HepG2 (cell line): ENCODE data around the gene SCARB2. TPM values are rescaled to one million over a fixed set of nuclear protein-coding genes. Genes with fewer than 3 reads are reported as not detected.
A peak's percentile ranks its signal among the peaks of the same experiment; 100 is the strongest.

Experiments
- ELF1 ChIP-seq: sonication (generic); formaldehyde crosslinking; IDR thresholded peaks from 2 replicates; pipeline ENCODE4 v1.4.0; 2020; ENCODE audit warnings: missing genetic modification reagents
- ELF3 ChIP-seq: IDR thresholded peaks from 2 replicates; pipeline ENCODE4 v1.6.1; 2016; ENCODE audit warnings: missing genetic modification reagents, missing compliant biosample characterization
- FOXA1 ChIP-seq, 2 experiments: fragments of 450-650 bp in 1 of 2; sonication (generic) in 1 of 2; formaldehyde crosslinking in 1 of 2; IDR thresholded peaks; 2 replicates each; pipeline versions ENCODE4 v1.4.0 to v1.6.1; 2016 to 2020; ENCODE audit warnings: missing genetic modification reagents in 1 of 2
- FOXJ3 ChIP-seq: sonication (generic); formaldehyde crosslinking; IDR thresholded peaks from 2 replicates; pipeline ENCODE4 v1.4.0; 2020; ENCODE audit warnings: missing genetic modification reagents, mild to moderate bottlenecking, borderline replicate concordance
- FOXK1 ChIP-seq: sonication (generic); formaldehyde crosslinking; IDR thresholded peaks from 2 replicates; pipeline ENCODE4 v1.4.0; 2020; ENCODE audit warnings: low read depth, missing genetic modification reagents, borderline replicate concordance
- HDAC1 ChIP-seq: sonication (generic); formaldehyde crosslinking; IDR thresholded peaks from 2 replicates; pipeline ENCODE4 v1.5.1; 2020; ENCODE audit warnings: mild to moderate bottlenecking, missing genetic modification reagents
- IRF2 ChIP-seq: IDR thresholded peaks from 2 replicates; pipeline ENCODE4 v1.6.1; 2018; ENCODE audit warnings: missing genetic modification reagents, missing compliant biosample characterization
- KDM6A ChIP-seq: IDR thresholded peaks from 2 replicates; pipeline ENCODE4 v1.6.1; 2016; ENCODE audit warnings: low read depth
- KLF12 ChIP-seq: sonication (generic); formaldehyde crosslinking; IDR thresholded peaks from 2 replicates; pipeline ENCODE4 v1.4.0; 2020; ENCODE audit warnings: missing genetic modification reagents, borderline replicate concordance
- NCOA5 ChIP-seq: sonication (generic); formaldehyde crosslinking; IDR thresholded peaks from 2 replicates; pipeline ENCODE4 v1.4.0; 2020; ENCODE audit warnings: missing genetic modification reagents
- NR2C2 ChIP-seq: sonication (generic); formaldehyde crosslinking; IDR thresholded peaks from 2 replicates; pipeline ENCODE4 v1.4.0; 2020; ENCODE audit warnings: missing genetic modification reagents, mild to moderate bottlenecking, moderate library complexity, borderline replicate concordance
- NR2F6 ChIP-seq, 2 experiments: IDR thresholded peaks; 2 replicates each; pipeline ENCODE4 v1.6.1; 2016; ENCODE audit warnings: antibody characterized with exemption in 1 of 2, mild to moderate bottlenecking in 1 of 2
- POLR2G ChIP-seq: fragments of 200-400 bp; formaldehyde crosslinking; IDR thresholded peaks from 2 replicates; pipeline ENCODE4 v1.6.1; 2018; ENCODE audit warnings: mild to moderate bottlenecking, low read depth, low read length, moderate library complexity
- SKI ChIP-seq: fragments of 450-650 bp; IDR thresholded peaks from one replicate; pipeline ENCODE4 v1.6.1; 2018; ENCODE audit warnings: mild to moderate bottlenecking; ENCODE audit not compliant: partially characterized antibody
- SRSF1 ChIP-seq: fragments of 200-400 bp; formaldehyde crosslinking; optimal IDR thresholded peaks from 2 replicates; pipeline ENCODE3; 2017; ENCODE audit warnings: mild to moderate bottlenecking, low read depth, low read length, moderate library complexity
- TBL1XR1 ChIP-seq: fragments of 150-350 bp; IDR thresholded peaks from 2 replicates; pipeline ENCODE4 v1.6.1; 2014; ENCODE audit warnings: borderline replicate concordance, low read length; ENCODE audit not compliant: partially characterized antibody
- TP53 ChIP-seq: sonication (generic); formaldehyde crosslinking; conservative IDR thresholded peaks from 2 replicates; pipeline ENCODE4 v1.4.0; 2020; ENCODE audit warnings: missing genetic modification reagents
- ZNF547 ChIP-seq: sonication (generic); formaldehyde crosslinking; IDR thresholded peaks from 2 replicates; pipeline ENCODE4 v1.5.1; 2020; ENCODE audit warnings: mild to moderate bottlenecking, missing genetic modification reagents
- ZNF614 ChIP-seq: IDR thresholded peaks from 2 replicates; pipeline ENCODE4 v1.6.1; 2018; ENCODE audit warnings: missing biosample characterization, missing genetic modification reagents, inconsistent platforms, borderline replicate concordance
- ZNF644 ChIP-seq: IDR thresholded peaks from 2 replicates; pipeline ENCODE4 v1.6.1; 2016; ENCODE audit warnings: low read depth
- polyA plus RNA-seq, 8 experiments: library from polyadenylated mRNA; depleted of rRNA in 3 of 8; stranded (reverse) in 7 of 8; unstranded in 1 of 8; fragments of >200 nt; fragmentation: Illumina TruSeq in 4 of 8; extraction: Trizol in 4 of 8; gene quantifications; 2 replicates each; pipeline versions ENCODE4 v1.2.1 to v1.2.3, GENCODE V29; 2011 to 2016; ENCODE audit warnings: low read depth in 4 of 8, missing spikeins in 1 of 8, mixed read lengths in 1 of 8; ENCODE audit not compliant: insufficient read depth in 1 of 8
- total RNA-seq, 5 experiments: library from RNA; depleted of rRNA; stranded (reverse); fragments of >200 nt; fragmentation: Illumina TruSeq; extraction: Trizol; gene quantifications; 2 replicates each; pipeline ENCODE4 v1.2.3, GENCODE V29; 2016; ENCODE audit warnings: low read depth in 1 of 5
- TF ChIP-seq, protein P1 (sequence below): sonication (generic); formaldehyde crosslinking; IDR thresholded peaks from 2 replicates; pipeline ENCODE4 v1.8.0; 2022; ENCODE audit warnings: missing genetic modification reagents, mild to moderate bottlenecking, moderate library complexity, borderline replicate concordance
- TF ChIP-seq, protein P2 (sequence below): sonication (generic); formaldehyde crosslinking; IDR thresholded peaks from 2 replicates; pipeline ENCODE4 v1.4.0; 2020; ENCODE audit warnings: mild to moderate bottlenecking, missing genetic modification reagents
- TF ChIP-seq, protein P3 (sequence below): sonication (generic); formaldehyde crosslinking; IDR thresholded peaks from 2 replicates; pipeline ENCODE4 v1.4.0; 2020; ENCODE audit warnings: missing genetic modification reagents
- TF ChIP-seq, protein P4 (sequence below): sonication (generic); formaldehyde crosslinking; IDR thresholded peaks from 2 replicates; pipeline ENCODE4 v1.9.0; 2022; ENCODE audit warnings: low read depth, missing genetic modification reagents

Gene SCARB2
- total and polyA plus RNA-seq, 2 of the 13 experiments (the other 11 are each of a cell fraction or from before 2014, with no cell fraction given) = 40.6 to 43.4 TPM

DNA sequence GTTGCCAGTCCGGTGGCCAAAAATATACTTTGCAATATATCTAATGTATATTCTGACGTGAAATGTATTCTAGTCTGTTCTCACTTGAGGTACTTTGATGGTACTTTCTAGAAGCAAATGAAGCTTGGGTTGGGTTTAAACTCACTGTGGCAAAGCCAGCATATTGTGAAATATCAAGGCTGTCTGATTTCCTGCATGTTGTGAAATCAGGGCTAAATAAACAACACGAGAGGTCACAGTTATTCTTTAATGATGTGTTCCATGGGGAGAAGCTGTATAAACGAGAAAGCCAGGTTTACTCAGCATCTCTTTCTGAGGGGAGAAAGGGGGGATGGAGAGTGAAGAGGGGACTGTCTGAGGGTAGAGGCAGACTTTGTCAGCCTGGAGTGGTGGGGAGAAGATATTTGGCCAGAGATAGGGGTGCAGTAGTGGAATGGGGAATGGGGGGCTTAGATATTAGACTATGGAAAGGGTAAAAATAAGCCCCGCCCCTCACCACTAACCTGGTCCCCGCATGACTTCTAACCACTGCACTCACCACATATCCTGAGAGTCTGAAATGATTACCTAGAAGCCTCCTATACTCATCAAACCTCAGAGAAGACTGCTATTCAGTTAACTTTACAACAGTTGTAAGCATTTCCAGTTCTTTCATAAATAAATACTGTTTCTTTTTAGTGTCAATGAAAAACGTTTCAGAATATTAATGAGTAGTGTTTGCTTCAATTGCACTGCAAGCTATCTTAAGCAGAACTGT, 5.9 kb upstream of the SCARB2 start (continued):
- peak; percentile 52; the same call in 1 of the 2 replicates for TF ChIP-seq ELF1 (CRISPR knock-in tag)
- TF ChIP-seq, protein P1, sequence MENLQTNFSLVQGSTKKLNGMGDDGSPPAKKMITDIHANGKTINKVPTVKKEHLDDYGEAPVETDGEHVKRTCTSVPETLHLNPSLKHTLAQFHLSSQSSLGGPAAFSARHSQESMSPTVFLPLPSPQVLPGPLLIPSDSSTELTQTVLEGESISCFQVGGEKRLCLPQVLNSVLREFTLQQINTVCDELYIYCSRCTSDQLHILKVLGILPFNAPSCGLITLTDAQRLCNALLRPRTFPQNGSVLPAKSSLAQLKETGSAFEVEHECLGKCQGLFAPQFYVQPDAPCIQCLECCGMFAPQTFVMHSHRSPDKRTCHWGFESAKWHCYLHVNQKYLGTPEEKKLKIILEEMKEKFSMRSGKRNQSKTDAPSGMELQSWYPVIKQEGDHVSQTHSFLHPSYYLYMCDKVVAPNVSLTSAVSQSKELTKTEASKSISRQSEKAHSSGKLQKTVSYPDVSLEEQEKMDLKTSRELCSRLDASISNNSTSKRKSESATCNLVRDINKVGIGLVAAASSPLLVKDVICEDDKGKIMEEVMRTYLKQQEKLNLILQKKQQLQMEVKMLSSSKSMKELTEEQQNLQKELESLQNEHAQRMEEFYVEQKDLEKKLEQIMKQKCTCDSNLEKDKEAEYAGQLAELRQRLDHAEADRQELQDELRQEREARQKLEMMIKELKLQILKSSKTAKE (CRISPR knock-in tag) = peak; percentile 45; the same call in 1 of the 2 replicates
- no peak for TF ChIP-seq FOXA1 (IDR thresholded peaks at IDR 0.05)
- TF ChIP-seq FOXA1 (CRISPR knock-in tag; IDR thresholded peaks at IDR 0.05) = peak; percentile 91
- TF ChIP-seq ZNF644 (CRISPR knock-in tag) = peak; percentile 64; the same call in 1 of the 2 replicates
- TF ChIP-seq ELF3 (CRISPR knock-in tag) = peak; percentile 97
- TF ChIP-seq, protein P2, sequence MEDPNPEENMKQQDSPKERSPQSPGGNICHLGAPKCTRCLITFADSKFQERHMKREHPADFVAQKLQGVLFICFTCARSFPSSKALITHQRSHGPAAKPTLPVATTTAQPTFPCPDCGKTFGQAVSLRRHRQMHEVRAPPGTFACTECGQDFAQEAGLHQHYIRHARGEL (CRISPR knock-in tag) = no peak
- no peak for TF ChIP-seq KLF12
- TF ChIP-seq SRSF1 = no peak
- peak; percentile 79; the same call in 1 of the 2 replicates for TF ChIP-seq FOXK1 (CRISPR knock-in tag)
- no peak for TF ChIP-seq TP53
- TF ChIP-seq NR2C2 (CRISPR knock-in tag) = peak; percentile 75; the same call in 1 of the 2 replicates
- peak; percentile 59; the same call in 1 of the 2 replicates for TF ChIP-seq FOXJ3 (CRISPR knock-in tag)
- TF ChIP-seq, protein P3, sequence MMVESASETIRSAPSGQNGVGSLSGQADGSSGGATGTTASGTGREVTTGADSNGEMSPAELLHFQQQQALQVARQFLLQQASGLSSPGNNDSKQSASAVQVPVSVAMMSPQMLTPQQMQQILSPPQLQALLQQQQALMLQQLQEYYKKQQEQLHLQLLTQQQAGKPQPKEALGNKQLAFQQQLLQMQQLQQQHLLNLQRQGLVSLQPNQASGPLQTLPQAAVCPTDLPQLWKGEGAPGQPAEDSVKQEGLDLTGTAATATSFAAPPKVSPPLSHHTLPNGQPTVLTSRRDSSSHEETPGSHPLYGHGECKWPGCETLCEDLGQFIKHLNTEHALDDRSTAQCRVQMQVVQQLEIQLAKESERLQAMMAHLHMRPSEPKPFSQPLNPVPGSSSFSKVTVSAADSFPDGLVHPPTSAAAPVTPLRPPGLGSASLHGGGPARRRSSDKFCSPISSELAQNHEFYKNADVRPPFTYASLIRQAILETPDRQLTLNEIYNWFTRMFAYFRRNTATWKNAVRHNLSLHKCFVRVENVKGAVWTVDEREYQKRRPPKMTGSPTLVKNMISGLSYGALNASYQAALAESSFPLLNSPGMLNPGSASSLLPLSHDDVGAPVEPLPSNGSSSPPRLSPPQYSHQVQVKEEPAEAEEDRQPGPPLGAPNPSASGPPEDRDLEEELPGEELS (CRISPR knock-in tag) = peak; percentile 49; the same call in 1 of the 2 replicates
- TF ChIP-seq IRF2 (CRISPR knock-in tag) = peak; percentile 28; the same call in 1 of the 2 replicates
- TF ChIP-seq TBL1XR1 = peak; percentile 59
- TF ChIP-seq SKI = peak; percentile 71
- TF ChIP-seq HDAC1 (CRISPR knock-in tag) = 0 out of 2 replicates have a peak, but pooled peaks have one; percentile 24
- TF ChIP-seq, protein P4, sequence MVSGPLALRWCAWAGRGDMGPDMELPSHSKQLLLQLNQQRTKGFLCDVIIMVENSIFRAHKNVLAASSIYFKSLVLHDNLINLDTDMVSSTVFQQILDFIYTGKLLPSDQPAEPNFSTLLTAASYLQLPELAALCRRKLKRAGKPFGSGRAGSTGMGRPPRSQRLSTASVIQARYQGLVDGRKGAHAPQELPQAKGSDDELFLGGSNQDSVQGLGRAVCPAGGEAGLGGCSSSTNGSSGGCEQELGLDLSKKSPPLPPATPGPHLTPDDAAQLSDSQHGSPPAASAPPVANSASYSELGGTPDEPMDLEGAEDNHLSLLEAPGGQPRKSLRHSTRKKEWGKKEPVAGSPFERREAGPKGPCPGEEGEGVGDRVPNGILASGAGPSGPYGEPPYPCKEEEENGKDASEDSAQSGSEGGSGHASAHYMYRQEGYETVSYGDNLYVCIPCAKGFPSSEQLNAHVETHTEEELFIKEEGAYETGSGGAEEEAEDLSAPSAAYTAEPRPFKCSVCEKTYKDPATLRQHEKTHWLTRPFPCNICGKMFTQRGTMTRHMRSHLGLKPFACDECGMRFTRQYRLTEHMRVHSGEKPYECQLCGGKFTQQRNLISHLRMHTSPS (CRISPR knock-in tag) = no peak
- TF ChIP-seq KDM6A = no peak
- no peak for TF ChIP-seq POLR2G
- TF ChIP-seq NCOA5 (CRISPR knock-in tag) = no peak
- no peak for TF ChIP-seq ZNF547 (CRISPR knock-in tag)
- TF ChIP-seq ZNF614 (CRISPR knock-in tag) = peak; percentile 53; the same call in 1 of the 2 replicates
- TF ChIP-seq NR2F6 (IDR thresholded peaks at IDR 0.05) = peak; percentile 91
- peak; percentile 94 for TF ChIP-seq NR2F6 (CRISPR knock-in tag; IDR thresholded peaks at IDR 0.05)
